GM13977 (cell line): ENCODE results near the gene ELOVL6.

Source experiments
- DNase-seq: peaks from one replicate; pipeline ENCODE4 v3.0.0; 2012; ENCODE audit warnings: low spot score
- in situ Hi-C: fragments of 300-500 bp; cut with MboI; formaldehyde crosslinking; loops from one replicate; pipeline ENCODE4 v1.12.0; 2022; ENCODE audit warnings: low sequenced_read_pairs, low pct_unique_long_range_greater_than_20kb, mixed read lengths, inconsistent platforms; ENCODE audit not compliant: unreplicated experiment
- TF ChIP-seq, protein P1 (sequence below): IDR thresholded peaks from 2 replicates; pipeline ENCODE4 v1.5.1; 2012; ENCODE audit warnings: mild to moderate bottlenecking, control low read depth; ENCODE audit not compliant: insufficient read depth; ENCODE audit errors: extremely low read depth, missing control alignments

ELOVL6 gene

DNA sequence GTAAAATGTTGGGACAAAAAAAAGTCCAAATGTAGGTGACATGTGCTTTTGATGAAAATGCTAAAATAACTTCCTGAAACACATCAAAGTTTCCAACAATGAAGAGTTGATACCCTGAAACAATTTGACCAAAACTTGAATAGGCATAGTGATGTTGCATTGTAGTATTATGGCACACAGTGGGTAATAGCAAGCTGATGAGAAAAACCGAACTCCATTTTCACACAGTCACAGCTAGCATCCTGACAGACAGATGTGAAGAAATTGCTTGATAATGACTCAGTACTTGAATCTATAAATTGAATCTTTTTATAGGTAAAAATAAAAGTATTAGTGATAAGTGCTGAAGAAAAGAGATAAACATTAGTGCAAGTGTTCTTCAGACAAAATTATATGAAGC lies 122.5 kb downstream of the ELOVL6 start:
- TF ChIP-seq, protein P1, sequence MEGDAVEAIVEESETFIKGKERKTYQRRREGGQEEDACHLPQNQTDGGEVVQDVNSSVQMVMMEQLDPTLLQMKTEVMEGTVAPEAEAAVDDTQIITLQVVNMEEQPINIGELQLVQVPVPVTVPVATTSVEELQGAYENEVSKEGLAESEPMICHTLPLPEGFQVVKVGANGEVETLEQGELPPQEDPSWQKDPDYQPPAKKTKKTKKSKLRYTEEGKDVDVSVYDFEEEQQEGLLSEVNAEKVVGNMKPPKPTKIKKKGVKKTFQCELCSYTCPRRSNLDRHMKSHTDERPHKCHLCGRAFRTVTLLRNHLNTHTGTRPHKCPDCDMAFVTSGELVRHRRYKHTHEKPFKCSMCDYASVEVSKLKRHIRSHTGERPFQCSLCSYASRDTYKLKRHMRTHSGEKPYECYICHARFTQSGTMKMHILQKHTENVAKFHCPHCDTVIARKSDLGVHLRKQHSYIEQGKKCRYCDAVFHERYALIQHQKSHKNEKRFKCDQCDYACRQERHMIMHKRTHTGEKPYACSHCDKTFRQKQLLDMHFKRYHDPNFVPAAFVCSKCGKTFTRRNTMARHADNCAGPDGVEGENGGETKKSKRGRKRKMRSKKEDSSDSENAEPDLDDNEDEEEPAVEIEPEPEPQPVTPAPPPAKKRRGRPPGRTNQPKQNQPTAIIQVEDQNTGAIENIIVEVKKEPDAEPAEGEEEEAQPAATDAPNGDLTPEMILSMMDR = no peak
- in situ Hi-C loops = no loop called here
- DNase-seq = no peak

DNA sequence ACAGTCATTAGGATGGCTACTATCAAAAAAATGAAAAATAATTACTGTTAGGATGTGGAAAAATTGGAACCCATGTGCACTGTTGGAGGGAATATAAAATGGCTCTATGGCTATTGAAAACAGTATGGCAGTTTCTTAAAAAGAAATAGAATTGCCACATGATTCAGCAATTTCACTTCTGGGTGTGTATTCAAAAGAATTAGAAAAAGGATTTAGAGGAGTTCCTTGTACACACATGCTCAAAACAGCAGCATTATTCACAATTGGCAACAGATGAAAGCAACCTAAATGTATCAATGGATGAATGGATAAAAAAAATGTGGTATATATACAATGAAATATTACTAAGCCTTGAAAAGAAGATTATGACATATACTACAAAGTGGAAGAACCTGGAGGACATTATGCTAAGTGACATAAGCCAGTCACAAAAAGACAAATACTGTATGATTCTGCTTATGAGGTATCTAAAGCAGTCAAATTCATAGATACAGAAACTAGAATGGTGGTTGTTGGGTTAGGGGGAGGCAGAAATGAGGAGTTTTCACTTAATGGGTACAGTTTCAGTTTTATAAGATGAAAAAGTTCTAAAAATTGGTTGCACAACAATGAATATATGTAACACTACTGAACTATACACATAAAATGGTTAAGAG lies 123.2 kb downstream of the ELOVL6 start:
- in situ Hi-C loops = no loop called here
- no peak for DNase-seq
- TF ChIP-seq, protein P1 = no peak

DNA sequence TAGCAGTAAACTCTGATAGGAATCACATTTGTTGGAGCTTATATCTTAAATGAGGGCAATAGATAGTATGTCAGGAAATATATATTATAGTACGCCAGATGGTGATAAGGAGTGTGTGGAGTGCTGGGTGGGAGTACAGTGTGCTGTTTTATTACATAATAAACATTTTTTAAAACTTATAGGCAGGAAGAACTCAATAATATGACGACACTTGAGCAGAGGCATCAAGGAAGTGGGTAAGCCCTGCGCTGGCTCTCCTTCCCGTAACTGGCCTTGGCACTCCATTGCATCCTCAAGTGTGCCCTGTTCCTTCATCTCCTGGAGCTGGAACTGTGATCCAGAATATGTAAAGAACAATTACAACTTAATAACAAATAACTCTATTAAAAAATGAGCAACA lies 123.8 kb downstream of the ELOVL6 start:
- TF ChIP-seq, protein P1 = no peak
- no peak for DNase-seq
- in situ Hi-C loops = no loop called here

DNA sequence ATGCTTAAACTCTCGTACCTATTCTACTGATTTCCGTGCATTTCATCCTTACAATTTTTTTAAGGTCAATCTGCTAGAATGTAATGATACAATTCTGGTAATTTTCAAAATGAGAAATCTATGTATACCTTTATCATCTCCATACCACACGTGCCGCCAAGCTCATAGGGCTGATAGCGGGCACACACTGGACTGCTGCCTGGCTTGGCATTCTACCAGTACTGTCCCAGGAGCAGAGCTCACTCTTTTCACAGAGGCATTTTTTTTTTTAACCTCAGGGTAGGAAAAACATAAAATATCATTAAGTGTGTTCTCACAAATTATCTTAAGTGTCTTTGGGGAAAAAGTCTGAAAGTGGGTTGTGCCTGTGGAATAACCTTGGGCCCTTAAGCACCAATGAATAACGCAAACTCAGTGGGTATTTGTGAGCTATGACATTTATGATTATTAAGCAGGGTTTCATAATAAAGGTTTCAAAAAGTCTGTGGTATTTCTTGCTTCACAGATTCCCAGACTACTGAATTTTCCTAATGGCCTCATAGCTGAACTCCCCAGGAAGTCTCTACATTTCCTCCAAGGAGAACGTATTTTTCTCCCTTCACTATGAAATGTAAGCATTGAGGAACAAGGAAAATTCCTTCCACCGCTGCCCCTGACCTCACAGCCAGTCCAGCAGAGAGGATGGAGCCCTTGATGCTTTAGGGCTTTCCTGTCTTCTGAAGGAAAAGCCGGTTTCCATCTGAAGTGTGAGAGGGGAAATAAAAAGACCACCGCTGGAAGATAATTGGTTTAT lies 125.2 kb downstream of the ELOVL6 start:
- in situ Hi-C loops = no loop called here
- TF ChIP-seq, protein P1 = no peak
- DNase-seq = no peak

DNA sequence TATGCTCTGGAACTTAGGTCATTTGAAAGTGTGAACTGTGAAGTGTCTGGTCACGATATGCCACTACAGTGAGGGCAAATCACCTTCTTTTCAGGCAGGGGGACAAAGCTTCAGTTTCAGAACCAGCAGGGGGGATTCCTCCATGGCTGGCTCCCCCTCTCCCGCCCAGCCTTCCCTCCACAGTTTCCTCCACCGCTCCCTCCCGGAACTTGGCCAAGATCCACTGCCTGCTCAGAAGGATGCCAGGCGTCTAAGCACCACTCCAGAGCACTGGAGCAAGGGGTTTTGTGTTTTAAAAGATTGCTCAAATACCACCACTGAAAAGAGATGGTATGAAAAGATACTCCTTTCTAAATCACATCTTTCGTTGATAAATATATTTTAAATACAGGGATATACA lies 126.9 kb downstream of the ELOVL6 start:
- in situ Hi-C loops = no loop called here
- no peak for DNase-seq
- TF ChIP-seq, protein P1 = no peak

DNA sequence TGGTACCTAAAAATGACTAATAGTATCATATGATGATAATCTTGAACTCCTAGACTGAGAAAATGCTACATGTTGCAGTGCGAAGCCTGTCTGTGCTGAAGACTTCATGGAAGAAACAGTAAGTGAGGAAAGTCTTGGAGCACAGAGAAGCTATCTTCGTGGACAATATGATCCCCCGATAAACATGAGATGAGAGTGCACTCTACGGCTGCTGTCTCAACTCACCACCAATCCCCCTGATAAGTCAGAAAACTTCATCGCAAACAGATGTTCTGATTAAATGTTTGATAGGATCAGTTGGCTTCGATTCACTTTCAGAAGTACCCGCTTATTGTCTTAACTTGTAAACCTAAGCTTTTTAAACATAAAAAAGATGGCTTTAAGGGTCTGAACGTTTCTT lies 130.2 kb downstream of the ELOVL6 start:
- in situ Hi-C loops = no loop called here
- TF ChIP-seq, protein P1 = no peak
- DNase-seq = no peak
